Heart left ventricle (tissue), 16 donors: ENCODE measurements around the gene HOXC10. TPM values are rescaled to one million over a fixed set of nuclear protein-coding genes. Genes with fewer than 3 reads are reported as not detected.

Experiments used
- ATAC-seq, 4 donors: fragments of 200-7000 bp; cut with Tn5 transposase; one replicate each; pipeline ENCODE4 v1.9.1; 2020 to 2022; ENCODE audit warnings: moderate library complexity in 4 of 4, mild to moderate bottlenecking in 3 of 4, moderate number of reproducible peaks in 1 of 4
- DNase-seq, 5 donors: peaks; one replicate each; pipeline ENCODE4 v3.0.0-alpha.2; 2020
- H3K27ac ChIP-seq, 12 donors: fragments of 200-600 bp; sonication (generic) in 4 of 12; one replicate each; pipeline versions ENCODE4 v1.5.0 to v1.8.0; 2016 to 2022; ENCODE audit warnings: mild to moderate bottlenecking in 2 of 12
- H3K27me3 ChIP-seq, 9 donors: fragments of 200-600 bp; sonication (generic) in 2 of 9; one replicate each; pipeline versions ENCODE4 v1.5.1 to v1.8.0; 2016 to 2022; ENCODE audit warnings: mild to moderate bottlenecking in 3 of 9
- H3K36me3 ChIP-seq, 9 donors: fragments of 200-600 bp; sonication (generic) in 2 of 9; one replicate each; pipeline versions ENCODE4 v1.5.0 to v1.8.0; 2018 to 2022; ENCODE audit warnings: mild to moderate bottlenecking in 2 of 9
- H3K4me1 ChIP-seq, 12 donors: fragments of 200-600 bp; sonication (generic) in 4 of 12; one replicate each; pipeline versions ENCODE4 v1.5.0 to v1.8.0; 2016 to 2022; ENCODE audit warnings: mild to moderate bottlenecking in 3 of 12
- H3K4me3 ChIP-seq, 12 donors: fragments of 200-600 bp; sonication (generic) in 4 of 12; one replicate each; pipeline versions ENCODE4 v1.5.0 to v1.8.0; 2017 to 2022; ENCODE audit warnings: mild to moderate bottlenecking in 9 of 12, moderate library complexity in 4 of 12
- H3K9me3 ChIP-seq, 12 donors: fragments of 200-600 bp; sonication (generic) in 4 of 12; one replicate each; pipeline versions ENCODE4 v1.5.0 to v1.8.0; 2016 to 2022; ENCODE audit warnings: mild to moderate bottlenecking in 1 of 12
- CTCF ChIP-seq, 12 donors: fragments of 200-600 bp; sonication (generic) in 4 of 12; IDR thresholded peaks; one replicate each; pipeline versions ENCODE4 v1.5.0 to v1.8.0; 2018 to 2022; ENCODE audit warnings: antibody characterized with exemption in 12 of 12, mild to moderate bottlenecking in 5 of 12
- POLR2A ChIP-seq, 2 donors: fragments of 450-650 bp; IDR thresholded peaks; one replicate each; pipeline ENCODE4 v1.6.1; 2017; ENCODE audit warnings: antibody characterized with exemption in 2 of 2, mild to moderate bottlenecking in 2 of 2, moderate library complexity in 2 of 2
- WGBS, 4 donors: extraction: QIAGEN DNeasy Blood & Tissue Kit in 2 of 4; methylation state at CpG; one replicate each; pipeline versions ENCODE4 v1.1.5 to v1.1.7; 2013 to 2018; 5-methylcytosine and 5-hydroxymethylcytosine counted together
- intact Hi-C, 10 donors: fragments of 100-400 bp; cut with DNase I; formaldehyde crosslinking; loops; one replicate each; pipeline versions ENCODE4 v1.11.1 to v1.14.2; 2022
- polyA plus RNA-seq, 2 donors: library from polyadenylated mRNA; stranded (reverse); fragments of 200-250 nt; gene quantifications; one replicate each; pipeline ENCODE4 v1.2.3, GENCODE V29; 2013
- total RNA-seq, 9 donors: library from RNA; depleted of rRNA in 2 of 9; stranded (reverse); fragments of >200 nt in 2 of 9; fragmentation: NEBNext Ultra II Directional in 3 of 9; extraction: Animal tissue kit (Norgen Biotek cat#: 25700) in 3 of 9; gene quantifications; one replicate each; pipeline versions ENCODE4 v1.1.0 to v1.2.4, GENCODE V29; 2016 to 2023
- donor health status: ischemic (EF 13 %, LVEDD 7.1; RV severe dilation, severe dysfunction).
- donor health status: healthy with polysubstance abuse.
- donor health status: DM: no; HTN: yes; CAD: no.
- donor health status: DM: no; HTN: no; CAD: no.
- donor health status: ischemic (EF 25% LVEDD 6.9; RV normal size, moderate dysfunction).
- donor health status: ischemic (EF 25% LVEDD 5.7; RV mildly dilated, moderate dysfunction).
- donor health status: healthy.
- donor health status: DM: yes; HTN: yes; CAD: no.
- donor health status: ischemic (EF 35%, LVEDD 5.7; RV mildly dilated, moderate dysfunction).
- donor health status: nonischemic (EF 11% LVEDD 7.7; RV severe dilation, severe dysfunction).
- donor health status: DM: yes; HTN: yes; CAD: no.
- donor health status: PGD.
- donor health status: ischemic (EF 29% LVEDD 5.4; RV normal size, mild dysfunction).
- donor health status: nonischemic (EF 23%, LVEDD 6.1; RV moderate dilation, normal function).

The HOXC10 gene
- total and polyA plus RNA-seq, 11 donors = not detected

GRCh38 chr12:54010053-54010971 is 25.4 kb downstream of the HOXC10 start:
- TF ChIP-seq CTCF (IDR thresholded peaks at IDR 0.05) (no peak), POLR2A (IDR thresholded peaks at IDR 0.05) (no peak)
- H3K27ac ChIP-seq = no peak overlapping the region
- H3K4me1 ChIP-seq = peaks cover 0 to 27% (median 12%) of the 10 kb centered on the region in 12 donors
- H3K36me3 ChIP-seq = no peaks in the 10 kb centered on the region
- WGBS, 4 donors = 10 to 18% (median 14%) methylated on average over 10 of the region's 10 CpGs
- no peaks in the 10 kb centered on the region for H3K9me3 ChIP-seq
- ATAC-seq (no peak), DNase-seq (no peak)
- no peak overlapping the region for H3K4me3 ChIP-seq
- intact Hi-C loops = no loop called here
- peaks cover 63 to 98% (median 94%) of the 10 kb centered on the region in 9 donors for H3K27me3 ChIP-seq

- TF ChIP-seq POLR2A (IDR thresholded peaks at IDR 0.05) (no peak), CTCF (IDR thresholded peaks at IDR 0.05) (no peak)
- DNase-seq (no peak), ATAC-seq (no peak)
- Histone ChIP-seq H3K27me3 (peaks cover 67 to 98% (median 94%) of the 10 kb centered on the region in 9 donors), H3K4me1 (peaks cover 0 to 22% (median 10%) of the 10 kb centered on the region in 12 donors), H3K27ac (no peak overlapping the region), H3K9me3 (no peaks in the 10 kb centered on the region), H3K36me3 (no peaks in the 10 kb centered on the region), H3K4me3 (no peak overlapping the region)
- WGBS, 4 donors = 5 to 9% (median 7%) methylated on average over 17 of the region's 17 CpGs
- intact Hi-C loops = no loop called here
Measured at GRCh38 chr12:54010972-54011664, 26.2 kb downstream of the HOXC10 start.

GRCh38 chr12:54011665-54012532 is 27.0 kb downstream of the HOXC10 start:
- 14 to 24% (median 20%) methylated on average over 14 of the region's 14 CpGs for WGBS, 4 donors
- TF ChIP-seq POLR2A (IDR thresholded peaks at IDR 0.05) (no peak), CTCF (IDR thresholded peaks at IDR 0.05) (no peak)
- Histone ChIP-seq H3K36me3 (no peaks in the 10 kb centered on the region), H3K27me3 (peaks cover 74 to 98% (median 94%) of the 10 kb centered on the region in 9 donors), H3K4me1 (peaks cover 0 to 22% (median 9%) of the 10 kb centered on the region in 12 donors), H3K9me3 (no peaks in the 10 kb centered on the region), H3K27ac (no peak overlapping the region), H3K4me3 (no peak overlapping the region)
- ATAC-seq (no peak), DNase-seq (no peak)
- intact Hi-C loops = no loop called here
